Measurements from ENCODE around the gene ZNF470. TPM values are rescaled to one million over a fixed set of nuclear protein-coding genes. Genes with fewer than 3 reads are reported as not detected.

Gene ZNF470
- total and polyA plus RNA-seq, 9 of the 15 experiments (the other 6 are each of a cell fraction or from before 2014, with no cell fraction given) = 0.03 TPM; not detected in 8

DNA sequence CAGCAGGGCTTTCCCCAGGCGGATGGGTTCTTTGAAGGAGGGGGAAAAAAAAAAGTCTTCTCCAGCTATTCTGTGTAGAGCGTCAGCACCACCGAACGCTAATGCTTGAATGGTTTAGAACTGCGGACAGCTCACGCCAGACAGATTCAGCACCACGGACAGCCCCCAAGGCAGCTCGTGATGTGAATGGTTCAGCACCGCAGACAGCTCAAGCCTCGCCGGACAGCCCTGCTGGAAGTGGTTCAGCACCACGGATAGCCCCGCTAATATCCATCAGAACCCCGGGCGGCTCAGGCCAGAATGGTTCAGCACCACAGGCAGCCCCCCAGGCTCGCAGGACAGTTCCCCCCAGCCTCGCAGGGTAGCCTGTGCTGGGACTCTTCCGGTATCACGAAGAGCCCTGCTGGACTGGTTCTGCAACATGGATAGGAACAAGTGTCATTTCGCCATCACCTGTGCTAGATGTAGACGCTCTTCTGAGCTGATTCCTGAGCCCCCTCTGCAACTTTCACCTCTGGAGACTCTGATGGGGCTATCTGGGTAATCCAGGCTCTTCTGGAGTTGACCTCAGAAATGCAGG lies 70.8 kb downstream of the ZNF470 start (continued):
- TF ChIP-seq, protein P1, sequence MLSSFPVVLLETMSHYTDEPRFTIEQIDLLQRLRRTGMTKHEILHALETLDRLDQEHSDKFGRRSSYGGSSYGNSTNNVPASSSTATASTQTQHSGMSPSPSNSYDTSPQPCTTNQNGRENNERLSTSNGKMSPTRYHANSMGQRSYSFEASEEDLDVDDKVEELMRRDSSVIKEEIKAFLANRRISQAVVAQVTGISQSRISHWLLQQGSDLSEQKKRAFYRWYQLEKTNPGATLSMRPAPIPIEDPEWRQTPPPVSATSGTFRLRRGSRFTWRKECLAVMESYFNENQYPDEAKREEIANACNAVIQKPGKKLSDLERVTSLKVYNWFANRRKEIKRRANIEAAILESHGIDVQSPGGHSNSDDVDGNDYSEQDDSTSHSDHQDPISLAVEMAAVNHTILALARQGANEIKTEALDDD (IDR thresholded peaks at IDR 0.05) = no peak
- no peak for TF ChIP-seq EWSR1 (IDR thresholded peaks at IDR 0.05; ENCODE audit: borderline replicate concordance, low read depth, partially characterized antibody)
- TF ChIP-seq, protein P2, sequence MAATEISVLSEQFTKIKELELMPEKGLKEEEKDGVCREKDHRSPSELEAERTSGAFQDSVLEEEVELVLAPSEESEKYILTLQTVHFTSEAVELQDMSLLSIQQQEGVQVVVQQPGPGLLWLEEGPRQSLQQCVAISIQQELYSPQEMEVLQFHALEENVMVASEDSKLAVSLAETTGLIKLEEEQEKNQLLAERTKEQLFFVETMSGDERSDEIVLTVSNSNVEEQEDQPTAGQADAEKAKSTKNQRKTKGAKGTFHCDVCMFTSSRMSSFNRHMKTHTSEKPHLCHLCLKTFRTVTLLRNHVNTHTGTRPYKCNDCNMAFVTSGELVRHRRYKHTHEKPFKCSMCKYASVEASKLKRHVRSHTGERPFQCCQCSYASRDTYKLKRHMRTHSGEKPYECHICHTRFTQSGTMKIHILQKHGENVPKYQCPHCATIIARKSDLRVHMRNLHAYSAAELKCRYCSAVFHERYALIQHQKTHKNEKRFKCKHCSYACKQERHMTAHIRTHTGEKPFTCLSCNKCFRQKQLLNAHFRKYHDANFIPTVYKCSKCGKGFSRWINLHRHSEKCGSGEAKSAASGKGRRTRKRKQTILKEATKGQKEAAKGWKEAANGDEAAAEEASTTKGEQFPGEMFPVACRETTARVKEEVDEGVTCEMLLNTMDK (IDR thresholded peaks at IDR 0.05; ENCODE audit: borderline replicate concordance, insufficient read depth, low read depth, low read length, poor library complexity, severe bottlenecking) = no peak
- TF ChIP-seq SREBF1 (IDR thresholded peaks at IDR 0.05; ENCODE audit: borderline replicate concordance, low read depth, low read length) = 0 out of 2 replicates have a peak, but pooled peaks have one; percentile 72
- TF ChIP-seq, protein P3, sequence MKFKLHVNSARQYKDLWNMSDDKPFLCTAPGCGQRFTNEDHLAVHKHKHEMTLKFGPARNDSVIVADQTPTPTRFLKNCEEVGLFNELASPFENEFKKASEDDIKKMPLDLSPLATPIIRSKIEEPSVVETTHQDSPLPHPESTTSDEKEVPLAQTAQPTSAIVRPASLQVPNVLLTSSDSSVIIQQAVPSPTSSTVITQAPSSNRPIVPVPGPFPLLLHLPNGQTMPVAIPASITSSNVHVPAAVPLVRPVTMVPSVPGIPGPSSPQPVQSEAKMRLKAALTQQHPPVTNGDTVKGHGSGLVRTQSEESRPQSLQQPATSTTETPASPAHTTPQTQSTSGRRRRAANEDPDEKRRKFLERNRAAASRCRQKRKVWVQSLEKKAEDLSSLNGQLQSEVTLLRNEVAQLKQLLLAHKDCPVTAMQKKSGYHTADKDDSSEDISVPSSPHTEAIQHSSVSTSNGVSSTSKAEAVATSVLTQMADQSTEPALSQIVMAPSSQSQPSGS (CRISPR knock-in tag; IDR thresholded peaks at IDR 0.05) = peak; percentile 51; the same call in 1 of the 2 replicates
- TF ChIP-seq ZNF561 (CRISPR knock-in tag; conservative IDR thresholded peaks at IDR 0.05) = no peak
- no peak for TF ChIP-seq JUN (IDR thresholded peaks at IDR 0.05; ENCODE audit: borderline replicate concordance, low read depth, low read length)
- TF ChIP-seq JUN (CRISPR knock-in tag; IDR thresholded peaks at IDR 0.05; ENCODE audit: borderline replicate concordance) = no peak
- no peak for TF ChIP-seq CHD1 (IDR thresholded peaks at IDR 0.05; ENCODE audit: low read length)
- no peak for TF ChIP-seq TCFL5 (CRISPR knock-in tag; conservative IDR thresholded peaks at IDR 0.05)
- TF ChIP-seq FOXJ2 (tag; IDR thresholded peaks at IDR 0.05) = no peak
- TF ChIP-seq ATF1 (CRISPR knock-in tag; IDR thresholded peaks at IDR 0.05) = 0 out of 2 replicates have a peak, but pooled peaks have one; percentile 16
- no peak for TF ChIP-seq ATF1 (tag; IDR thresholded peaks at IDR 0.05)
- no peak for TF ChIP-seq RBM34 (IDR thresholded peaks at IDR 0.05; ENCODE audit: borderline replicate concordance, insufficient read depth, low read length)
- 0 out of 2 replicates have a peak, but pooled peaks have one; percentile 76 for TF ChIP-seq NR1H2 (CRISPR knock-in tag; IDR thresholded peaks at IDR 0.05)
- TF ChIP-seq SIN3A (IDR thresholded peaks at IDR 0.05; ENCODE audit: borderline replicate concordance in 2 of 2, control insufficient read depth in 1 of 2, low read depth in 2 of 2, low read length in 2 of 2) = peak in 1 of 2 experiments; percentile 96; a peak in 2 of 4 replicates
- TF ChIP-seq, protein P4, sequence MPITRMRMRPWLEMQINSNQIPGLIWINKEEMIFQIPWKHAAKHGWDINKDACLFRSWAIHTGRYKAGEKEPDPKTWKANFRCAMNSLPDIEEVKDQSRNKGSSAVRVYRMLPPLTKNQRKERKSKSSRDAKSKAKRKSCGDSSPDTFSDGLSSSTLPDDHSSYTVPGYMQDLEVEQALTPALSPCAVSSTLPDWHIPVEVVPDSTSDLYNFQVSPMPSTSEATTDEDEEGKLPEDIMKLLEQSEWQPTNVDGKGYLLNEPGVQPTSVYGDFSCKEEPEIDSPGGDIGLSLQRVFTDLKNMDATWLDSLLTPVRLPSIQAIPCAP (CRISPR knock-in tag; IDR thresholded peaks at IDR 0.05; ENCODE audit: borderline replicate concordance) = no peak
- TF ChIP-seq L3MBTL2 (IDR thresholded peaks at IDR 0.05) = no peak
- TF ChIP-seq ZNF644 (tag; IDR thresholded peaks at IDR 0.05; ENCODE audit: low read depth) = peak; percentile 84; the same call in 1 of the 2 replicates
- TF ChIP-seq ZNF79 (CRISPR knock-in tag; IDR thresholded peaks at IDR 0.05; ENCODE audit: low read depth) = no peak
- no peak for TF ChIP-seq BCOR (IDR thresholded peaks at IDR 0.05)
- TF ChIP-seq, protein P5, sequence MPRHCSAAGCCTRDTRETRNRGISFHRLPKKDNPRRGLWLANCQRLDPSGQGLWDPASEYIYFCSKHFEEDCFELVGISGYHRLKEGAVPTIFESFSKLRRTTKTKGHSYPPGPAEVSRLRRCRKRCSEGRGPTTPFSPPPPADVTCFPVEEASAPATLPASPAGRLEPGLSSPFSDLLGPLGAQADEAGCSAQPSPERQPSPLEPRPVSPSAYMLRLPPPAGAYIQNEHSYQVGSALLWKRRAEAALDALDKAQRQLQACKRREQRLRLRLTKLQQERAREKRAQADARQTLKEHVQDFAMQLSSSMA (CRISPR knock-in tag; IDR thresholded peaks at IDR 0.05) = no peak
- TF ChIP-seq PRMT5 (CRISPR knock-in tag; IDR thresholded peaks at IDR 0.05) = peak; percentile 96

Measured in K562 (cell line).